Endodermal cell (in vitro differentiated cells): ENCODE results near the gene CTRB2. TPM values are rescaled to one million over a fixed set of nuclear protein-coding genes. Genes with fewer than 3 reads are reported as not detected.

Experiments
- DNase-seq: peaks from one replicate; pipeline ENCODE4 v3.0.0-alpha.2; 2017
- H3K27ac ChIP-seq: 2 replicates; pipeline ENCODE4 v1.5.1; 2013; ENCODE audit warnings: mild to moderate bottlenecking, low read depth, low read length, moderate library complexity
- H3K27me3 ChIP-seq: 2 replicates; pipeline ENCODE4 v1.6.1; 2013; ENCODE audit warnings: mild to moderate bottlenecking, low read length, moderate library complexity; ENCODE audit not compliant: insufficient read depth, control insufficient read depth, poor library complexity, severe bottlenecking
- H3K36me3 ChIP-seq: 2 replicates; pipeline ENCODE4 v1.7.0; 2013; ENCODE audit warnings: mild to moderate bottlenecking, low read length, moderate library complexity; ENCODE audit not compliant: control insufficient read depth, insufficient read depth
- H3K4me1 ChIP-seq: one replicate; pipeline ENCODE4 v1.7.0; 2013; ENCODE audit warnings: low read length; ENCODE audit not compliant: control insufficient read depth, insufficient read depth
- H3K4me3 ChIP-seq: 2 replicates; pipeline ENCODE4 v1.5.1; 2013; ENCODE audit warnings: mild to moderate bottlenecking, low read length, moderate library complexity
- H3K9ac ChIP-seq: 2 replicates; pipeline ENCODE4 v1.6.1; 2013; ENCODE audit warnings: mild to moderate bottlenecking, low read length, moderate library complexity; ENCODE audit not compliant: poor library complexity, severe bottlenecking; ENCODE audit errors: extremely low read depth
- H3K9me3 ChIP-seq: 2 replicates; pipeline ENCODE4 v1.6.1; 2013; ENCODE audit warnings: mild to moderate bottlenecking, low read length, moderate library complexity; ENCODE audit not compliant: control insufficient read depth
- H3K27ac Mint-ChIP-seq: 2 replicates; pipeline ENCODE4 v1.8.0; 2020; ENCODE audit warnings: mixed read lengths
- H3K27me3 Mint-ChIP-seq: 2 replicates; pipeline ENCODE4 v1.8.0; 2021; ENCODE audit warnings: mild to moderate bottlenecking, mixed read lengths; ENCODE audit not compliant: insufficient read depth
- H3K36me3 Mint-ChIP-seq: 2 replicates; pipeline ENCODE4 v1.8.0; 2020; ENCODE audit warnings: low read depth, mixed read lengths
- H3K4me1 Mint-ChIP-seq: 2 replicates; pipeline ENCODE4 v1.8.0; 2020; ENCODE audit warnings: mixed read lengths
- H3K4me3 Mint-ChIP-seq: 2 replicates; pipeline ENCODE4 v1.8.0; 2020; ENCODE audit warnings: mild to moderate bottlenecking, moderate library complexity, mixed read lengths
- H3K9me3 Mint-ChIP-seq: 2 replicates; pipeline ENCODE4 v1.8.0; 2020; ENCODE audit warnings: mild to moderate bottlenecking, mixed read lengths
- CTCF ChIP-seq: fragments of 200-600 bp; sonication (generic); conservative IDR thresholded peaks from 2 replicates; pipeline ENCODE4 v1.5.0; 2021; ENCODE audit warnings: antibody characterized with exemption, mild to moderate bottlenecking
- WGBS, 2 experiments: methylation state at CpG; one replicate each; pipeline versions ENCODE4 v1.1.5 to v1.1.7; 2013; ENCODE audit warnings: missing lambda C conversion rate in 2 of 2, mixed read lengths in 1 of 2; ENCODE audit not compliant: insufficient coverage in 1 of 2, insufficient read length in 1 of 2; 5-methylcytosine and 5-hydroxymethylcytosine counted together
- total RNA-seq, 2 donors: library from RNA; stranded (reverse); fragmentation: NEBNext Ultra II Directional in 1 of 2; extraction: Animal tissue kit (Norgen Biotek cat#: 25700) in 1 of 2; gene quantifications; 2 replicates in 1 of 2; 3 replicates in 1 of 2; pipeline ENCODE4 v1.2.1, GENCODE V29; 2021

CTRB2 gene
- total RNA-seq, 2 donors from 2014 or later: not detected

DNA sequence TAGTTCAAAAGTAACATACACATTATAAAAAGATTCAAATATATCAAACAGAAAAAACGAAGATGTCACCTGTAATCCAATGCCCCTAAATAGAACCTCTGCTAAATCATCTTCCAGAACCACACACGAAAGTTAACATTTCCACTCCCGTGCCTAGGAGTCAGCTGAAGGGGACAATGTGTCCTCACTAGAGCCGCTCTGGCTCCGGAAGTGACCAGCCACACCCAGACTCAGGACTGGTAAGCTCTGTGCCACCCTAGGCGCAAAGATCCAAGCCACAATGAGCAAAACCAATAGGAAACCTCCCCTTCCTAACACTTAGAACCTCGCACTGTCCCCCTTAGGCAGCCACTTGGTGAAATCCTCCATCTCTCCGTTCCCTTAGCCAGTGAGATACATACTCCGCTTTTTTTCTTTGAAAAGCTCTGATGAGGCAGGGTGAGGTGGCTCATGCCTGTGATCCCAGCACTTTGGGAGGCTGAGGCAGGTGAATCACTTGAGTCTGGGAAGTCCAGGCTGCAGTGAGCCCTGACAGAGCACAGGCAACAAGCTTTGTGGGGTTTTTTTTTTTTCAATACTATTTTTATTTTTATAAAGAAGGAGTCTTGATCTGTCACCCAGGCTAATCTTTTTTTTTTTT lies 23.6 kb upstream of the CTRB2 start:
- Histone ChIP-seq H3K4me3 (no peak overlapping the region), H3K27me3 (no peaks in the 10 kb centered on the region), H3K9me3 (no peaks in the 10 kb centered on the region), H3K9ac (no peak overlapping the region), H3K27ac (no peak overlapping the region), H3K4me1 (no peaks in the 10 kb centered on the region), H3K36me3 (peaks cover 26% of the 10 kb centered on the region)
- H3K4me3 Mint-ChIP-seq: no peak overlapping the region
- no peak for TF ChIP-seq CTCF
- no peaks in the 10 kb centered on the region for H3K9me3 Mint-ChIP-seq
- 94 to 98% methylated on average over 5 to 9 of the region's 9 CpGs for WGBS, 2 experiments
- H3K27ac Mint-ChIP-seq: no peak overlapping the region
- H3K27me3 Mint-ChIP-seq: no peaks in the 10 kb centered on the region
- peaks cover 31% of the 10 kb centered on the region for H3K36me3 Mint-ChIP-seq
- H3K4me1 Mint-ChIP-seq: no peaks in the 10 kb centered on the region
- no peak for DNase-seq

DNA sequence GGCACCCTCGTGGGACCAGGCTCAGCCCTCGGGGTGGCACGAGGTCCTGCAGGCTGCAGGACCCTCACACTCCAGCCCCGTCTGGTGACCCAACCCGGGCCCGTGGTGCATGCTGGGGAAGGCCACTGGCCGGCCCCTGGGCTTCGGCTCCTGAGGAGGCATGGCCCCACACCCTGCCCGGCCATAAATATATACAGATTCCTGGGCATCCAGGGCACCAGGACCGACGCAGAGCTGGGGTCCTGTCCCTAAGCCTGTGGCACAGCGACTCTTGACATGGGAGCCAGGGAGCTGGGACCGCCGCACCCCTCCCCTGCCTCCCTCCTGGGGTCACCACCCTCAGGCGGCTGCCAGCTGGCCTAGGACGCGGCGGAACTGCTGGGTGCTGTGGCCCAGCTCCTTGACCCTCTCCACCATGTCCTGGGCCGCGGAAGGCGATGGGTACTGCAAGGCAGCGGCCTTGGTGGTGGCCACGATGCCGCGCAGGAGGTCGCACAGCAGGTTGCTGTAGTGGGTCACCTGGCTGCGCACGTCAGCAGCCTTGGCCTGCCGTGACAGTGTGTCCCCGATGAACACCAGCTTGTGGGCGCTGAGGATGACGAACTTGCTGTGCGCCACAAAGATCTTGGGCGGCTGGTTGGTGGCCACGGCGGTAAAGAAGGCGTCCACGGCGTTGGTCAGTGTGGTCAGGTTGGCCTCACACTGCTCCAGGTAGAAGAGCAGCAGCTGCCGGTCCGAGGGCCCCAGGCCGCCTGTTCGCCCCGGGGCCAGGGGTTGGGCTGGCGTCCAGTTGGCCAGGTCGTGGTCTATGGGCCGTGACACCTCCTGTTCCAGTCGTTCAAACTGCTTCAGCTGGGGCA lies 22.4 kb upstream of the CTRB2 start:
- Mint-ChIP-seq H3K4me3 (no peak overlapping the region), H3K9me3 (no peaks in the 10 kb centered on the region), H3K4me1 (no peaks in the 10 kb centered on the region), H3K27ac (no peak overlapping the region), H3K36me3 (peaks cover 28% of the 10 kb centered on the region), H3K27me3 (no peaks in the 10 kb centered on the region)
- H3K4me3 ChIP-seq: no peak overlapping the region
- peaks cover 22% of the 10 kb centered on the region for H3K36me3 ChIP-seq
- H3K9ac ChIP-seq: no peak overlapping the region
- TF ChIP-seq CTCF: no peak
- DNase-seq: no peak
- no peaks in the 10 kb centered on the region for H3K9me3 ChIP-seq
- H3K27me3 ChIP-seq: no peaks in the 10 kb centered on the region
- WGBS, 2 experiments: 95 to 98% methylated on average over 25 to 48 of the region's 48 CpGs
- no peaks in the 10 kb centered on the region for H3K4me1 ChIP-seq
- H3K27ac ChIP-seq: no peak overlapping the region

DNA sequence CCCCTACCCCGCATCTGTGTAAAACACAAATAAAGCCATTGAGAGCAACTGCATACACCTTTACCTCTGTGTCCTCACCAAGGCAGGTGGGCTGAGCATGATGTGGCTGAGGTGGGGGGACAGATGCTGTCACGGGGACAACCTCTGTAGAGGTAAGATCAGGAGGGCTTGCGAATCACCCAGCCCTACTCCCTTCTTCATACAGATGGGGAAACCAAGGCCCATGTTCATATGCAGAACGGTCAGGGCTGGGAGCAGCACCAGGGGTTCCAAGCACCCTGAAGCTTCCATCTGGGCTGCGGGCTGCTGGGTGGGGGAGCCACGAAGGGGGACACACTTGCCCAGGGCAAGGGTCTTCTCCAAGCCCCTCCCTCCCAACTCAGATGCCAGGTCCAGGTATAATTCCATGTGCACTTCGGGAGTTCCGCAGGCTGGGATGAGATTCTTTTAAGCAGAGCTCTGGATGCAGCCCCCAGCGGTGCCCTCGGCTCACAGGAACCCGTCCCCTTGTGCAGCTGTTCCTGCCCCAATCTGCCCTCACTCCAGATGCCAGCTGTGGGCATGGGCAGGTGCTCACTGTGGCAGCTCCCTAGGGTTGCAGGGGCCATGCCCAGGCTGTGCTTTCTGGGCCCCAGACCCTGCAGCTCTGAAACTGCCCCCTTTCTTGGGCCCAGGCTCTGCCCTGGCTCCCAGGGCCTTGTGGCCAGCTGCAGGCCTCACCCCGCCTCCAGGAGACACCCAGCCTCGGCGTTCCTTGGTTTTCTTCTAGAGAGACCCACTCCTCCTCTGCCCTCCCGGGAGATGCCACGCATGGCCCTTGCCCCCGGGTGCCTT lies 21.4 kb upstream of the CTRB2 start:
- 92 to 94% methylated on average over 12 to 17 of the region's 17 CpGs for WGBS, 2 experiments
- Histone ChIP-seq H3K36me3 (peaks cover 18% of the 10 kb centered on the region), H3K9me3 (no peaks in the 10 kb centered on the region), H3K4me1 (no peaks in the 10 kb centered on the region), H3K27ac (no peak overlapping the region), H3K27me3 (no peaks in the 10 kb centered on the region), H3K9ac (no peak overlapping the region), H3K4me3 (no peak overlapping the region)
- no peak overlapping the region for H3K4me3 Mint-ChIP-seq
- peak overlapping the region; percentile 83 for H3K27ac Mint-ChIP-seq
- no peaks in the 10 kb centered on the region for H3K27me3 Mint-ChIP-seq
- no peak for DNase-seq
- H3K36me3 Mint-ChIP-seq: peaks cover 25% of the 10 kb centered on the region
- no peaks in the 10 kb centered on the region for H3K4me1 Mint-ChIP-seq
- no peak for TF ChIP-seq CTCF
- H3K9me3 Mint-ChIP-seq: no peaks in the 10 kb centered on the region
